Ovary (tissue), 3 donors: ENCODE data around the gene FARS2.

Source experiments
- CTCF ChIP-seq, 3 donors: fragments of 450-650 bp in 2 of 3; fragments of 200-600 bp in 1 of 3; IDR thresholded peaks; one replicate each; pipeline versions ENCODE4 v1.5.1 to v1.8.0; 2016 to 2022; ENCODE audit warnings: antibody characterized with exemption in 3 of 3, mild to moderate bottlenecking in 1 of 3
- POLR2A ChIP-seq: fragments of 450-650 bp; IDR thresholded peaks from one replicate; pipeline ENCODE4 v1.6.1; 2017; ENCODE audit warnings: antibody characterized with exemption, mild to moderate bottlenecking, moderate library complexity
- donor health status: DM: no; HTN: no; CAD: no.

- no peak for TF ChIP-seq CTCF (IDR thresholded peaks at IDR 0.05)
- no peak for TF ChIP-seq POLR2A
Observed at GRCh38 chr6:5763871-5764270, 502.6 kb downstream of the FARS2 start.
